Measurements from ENCODE around the gene PROP1. TPM values are rescaled to one million over a fixed set of nuclear protein-coding genes. Genes with fewer than 3 reads are reported as not detected.
A peak's percentile ranks its signal among the peaks of the same experiment; 100 is the strongest.

PROP1 gene
- polyA plus RNA-seq, 3 donors = not detected

- H3K27me3 Mint-ChIP-seq (ENCODE audit: low read depth in 3 of 3) = peaks cover 2 to 4% (median 3%) of the 10 kb centered on the region in 3 donors
- 81% methylated on average over 6 of the region's 9 CpGs for WGBS (ENCODE audit: insufficient coverage)
- no peak overlapping the region for H3K4me3 Mint-ChIP-seq
- DNase-seq = no peak
- Histone ChIP-seq H3K27me3 (ENCODE audit: control insufficient read depth in 2 of 2, insufficient read depth in 2 of 2, low read length in 2 of 2) (no peaks in the 10 kb centered on the region), H4K20me1 (ENCODE audit: insufficient read depth, low read length) (no peaks in the 10 kb centered on the region), H2AFZ (ENCODE audit: insufficient read depth, low read depth, low read length, poor library complexity, severe bottlenecking) (no peak overlapping the region), H3K4me3 (replicated peaks in 1 of 3; ENCODE audit: low read depth in 2 of 3, low read length in 3 of 3) (no peak overlapping the region), H3K79me2 (ENCODE audit: insufficient read depth, low read length) (no peaks in the 10 kb centered on the region), H3K4me1 (ENCODE audit: control insufficient read depth in 1 of 2, insufficient read depth in 2 of 2, low read length in 2 of 2) (no peaks in the 10 kb centered on the region), H3K27ac (ENCODE audit: low read depth in 1 of 2, low read length in 2 of 2) (no peak overlapping the region), H3K4me2 (replicated peaks; ENCODE audit: extremely low read depth, low read length, poor library complexity, severe bottlenecking) (no peak overlapping the region), H3K9ac (ENCODE audit: insufficient read depth, low read length, poor library complexity, severe bottlenecking) (no peak overlapping the region), H3K36me3 (replicated peaks in 1 of 2; ENCODE audit: control insufficient read depth in 1 of 2, insufficient read depth in 2 of 2, low read length in 2 of 2) (no peaks in the 10 kb centered on the region), H3K9me3 (replicated peaks in 1 of 2; ENCODE audit: control insufficient read depth in 1 of 2, insufficient read depth in 1 of 2, low read length in 2 of 2) (peaks cover 8 to 10% of the 10 kb centered on the region in 2 donors)
- no peaks in the 10 kb centered on the region for H3K4me1 Mint-ChIP-seq
- intact Hi-C loops (cut with micrococcal nuclease) = loop anchor here in 1 of 2 donors (10.0 kb wide), 1 partner anchor 1555 kb away; no protein-coding TSS in a partner anchor
- no peaks in the 10 kb centered on the region for H3K36me3 Mint-ChIP-seq
- TF ChIP-seq CTCF (IDR thresholded peaks at IDR 0.05) = no peak
- H3K27ac Mint-ChIP-seq = peak overlapping the region in 1 of 7 donors; percentile 81
- peaks cover 4 to 14% (median 9%) of the 10 kb centered on the region in 7 donors for H3K9me3 Mint-ChIP-seq
Observed at GRCh38 chr5:177959315-177959714, 36.7 kb downstream of the PROP1 start.

GRCh38 chr5:177958696-177959095 is 37.3 kb downstream of the PROP1 start:
- no peaks in the 10 kb centered on the region for H3K36me3 ChIP-seq (replicated peaks in 1 of 2; ENCODE audit: control insufficient read depth in 1 of 2, insufficient read depth in 2 of 2, low read length in 2 of 2)
- Mint-ChIP-seq H3K36me3 (no peaks in the 10 kb centered on the region), H3K27ac (no peak overlapping the region), H3K27me3 (ENCODE audit: low read depth in 3 of 3) (peaks cover 2 to 4% (median 3%) of the 10 kb centered on the region in 3 donors), H3K4me1 (no peaks in the 10 kb centered on the region), H3K4me3 (no peak overlapping the region), H3K9me3 (peaks cover 4 to 14% (median 9%) of the 10 kb centered on the region in 7 donors)
- H3K79me2 ChIP-seq (ENCODE audit: insufficient read depth, low read length) = no peaks in the 10 kb centered on the region
- no peaks in the 10 kb centered on the region for H4K20me1 ChIP-seq (ENCODE audit: insufficient read depth, low read length)
- no peaks in the 10 kb centered on the region for H3K27me3 ChIP-seq (ENCODE audit: control insufficient read depth in 2 of 2, insufficient read depth in 2 of 2, low read length in 2 of 2)
- H3K9me3 ChIP-seq (replicated peaks in 1 of 2; ENCODE audit: control insufficient read depth in 1 of 2, insufficient read depth in 1 of 2, low read length in 2 of 2) = peaks cover 8 to 10% of the 10 kb centered on the region in 2 donors
- 94% methylated on average over 12 of the region's 17 CpGs for WGBS (ENCODE audit: insufficient coverage)
- H3K4me3 ChIP-seq (replicated peaks in 1 of 3; ENCODE audit: low read depth in 2 of 3, low read length in 3 of 3) = no peak overlapping the region
- no peak for TF ChIP-seq CTCF (IDR thresholded peaks at IDR 0.05)
- no peak for DNase-seq
- no peak overlapping the region for H3K9ac ChIP-seq (ENCODE audit: insufficient read depth, low read length, poor library complexity, severe bottlenecking)
- H3K27ac ChIP-seq (ENCODE audit: low read depth in 1 of 2, low read length in 2 of 2) = no peak overlapping the region
- no peak overlapping the region for H2AFZ ChIP-seq (ENCODE audit: insufficient read depth, low read depth, low read length, poor library complexity, severe bottlenecking)
- no peak overlapping the region for H3K4me2 ChIP-seq (replicated peaks; ENCODE audit: extremely low read depth, low read length, poor library complexity, severe bottlenecking)
- H3K4me1 ChIP-seq (ENCODE audit: control insufficient read depth in 1 of 2, insufficient read depth in 2 of 2, low read length in 2 of 2) = no peaks in the 10 kb centered on the region
- intact Hi-C loops (cut with micrococcal nuclease) = loop anchor here in 1 of 2 donors (10.0 kb wide), 1 partner anchor 1556 kb away; no protein-coding TSS in a partner anchor

All from CD14-positive monocyte (primary cell).